H1 (cell line): ENCODE data around the gene NEDD8. TPM values are rescaled to one million over a fixed set of nuclear protein-coding genes. Genes with fewer than 3 reads are reported as not detected.

Experiments used
- CTCF ChIA-PET: fragments of 300-600 bp; sonication (Branson Sonifier 250); formaldehyde crosslinking; loops from one replicate; lab custom pipeline; 2021; ENCODE audit not compliant: partially characterized antibody; lab: Charles Lee
- POLR2A ChIA-PET: fragments of 300-600 bp; sonication (Branson Sonifier 250); formaldehyde crosslinking; loops from one replicate; lab custom pipeline; 2021; ENCODE audit warnings: inconsistent platforms; ENCODE audit not compliant: partially characterized antibody; lab: Charles Lee
- DNase-seq, 2 experiments: peaks; one replicate each; pipeline versions ENCODE4 v3.0.0 to v3.0.0-alpha.2; 2010 to 2022; ENCODE audit warnings: low spot score in 2 of 2, low read depth in 1 of 2, mixed read lengths in 1 of 2
- FAIRE-seq: peaks from 2 replicates; lab custom pipeline; 2011; peaks lifted over from hg19 to GRCh38; lab: Jason Lieb, UNC
- H2AFZ ChIP-seq: 2 replicates; pipeline ENCODE4 v1.8.1; 2012; ENCODE audit warnings: low read length, inconsistent platforms
- H2AK5ac ChIP-seq: 2 replicates; pipeline ENCODE4 v1.6.1; 2013; ENCODE audit warnings: low read depth, low read length
- H2BK120ac ChIP-seq: replicated peaks from 2 replicates; pipeline ENCODE3; 2013; ENCODE audit warnings: low read depth, low read length, inconsistent platforms
- H2BK12ac ChIP-seq: 2 replicates; pipeline ENCODE4 v1.6.1; 2013; ENCODE audit warnings: low read depth, low read length
- H2BK15ac ChIP-seq: 2 replicates; pipeline ENCODE4 v1.6.1; 2013; ENCODE audit warnings: low read length
- H2BK20ac ChIP-seq: 2 replicates; pipeline ENCODE4 v1.6.1; 2013; ENCODE audit warnings: low read length
- H2BK5ac ChIP-seq: 2 replicates; pipeline ENCODE4 v1.6.1; 2013; ENCODE audit warnings: low read depth, low read length
- H3K14ac ChIP-seq: 2 replicates; pipeline ENCODE4 v1.6.1; 2013; ENCODE audit warnings: inconsistent platforms; ENCODE audit not compliant: insufficient read length
- H3K18ac ChIP-seq: 2 replicates; pipeline ENCODE4 v1.6.1; 2013; ENCODE audit warnings: low read length; ENCODE audit errors: extremely low read depth
- H3K23ac ChIP-seq: 2 replicates; pipeline ENCODE4 v1.6.1; 2013; ENCODE audit warnings: inconsistent platforms; ENCODE audit not compliant: insufficient read length
- H3K23me2 ChIP-seq: 2 replicates; pipeline ENCODE4 v1.6.1; 2013; ENCODE audit warnings: low read depth, low read length
- H3K27ac ChIP-seq: 2 replicates; pipeline ENCODE4 v1.6.1; 2011; ENCODE audit warnings: low read depth, low read length, inconsistent platforms
- H3K27me3 ChIP-seq, 4 experiments: replicated peaks in 1 of 4; 1 replicate in 1 of 4; 2 replicates in 3 of 4; pipeline versions ENCODE4 v1.6.1 to v1.8.1; 2011 to 2013; ENCODE audit warnings: low read length in 3 of 4, mild to moderate bottlenecking in 3 of 4, inconsistent platforms in 2 of 4, mixed read lengths in 2 of 4, moderate library complexity in 1 of 4; ENCODE audit not compliant: control insufficient read depth in 3 of 4, insufficient read depth in 3 of 4; ENCODE audit errors: extremely low read depth in 1 of 4
- H3K36me3 ChIP-seq, 4 experiments: 2 replicates each; pipeline versions ENCODE4 v1.6.1 to v1.8.1; 2011 to 2013; ENCODE audit warnings: mild to moderate bottlenecking in 4 of 4, low read length in 3 of 4, moderate library complexity in 2 of 4, control low read depth in 1 of 4, inconsistent platforms in 1 of 4; ENCODE audit not compliant: insufficient read depth in 4 of 4, control insufficient read depth in 2 of 4
- H3K4ac ChIP-seq: replicated peaks from 2 replicates; pipeline ENCODE3; 2013; ENCODE audit warnings: low read length, low read depth, mixed read lengths, inconsistent platforms; ENCODE audit not compliant: insufficient read length
- H3K4me1 ChIP-seq, 4 experiments: replicated peaks in 1 of 4; 1 replicate in 1 of 4; 2 replicates in 3 of 4; pipeline versions ENCODE4 v1.6.1 to v1.8.1; 2011 to 2013; ENCODE audit warnings: low read length in 3 of 4, inconsistent platforms in 2 of 4, mixed read lengths in 1 of 4; ENCODE audit not compliant: insufficient read depth in 4 of 4, control insufficient read depth in 3 of 4
- H3K4me2 ChIP-seq, 2 experiments: 2 replicates each; pipeline versions ENCODE4 v1.6.1 to v1.8.1; 2011 to 2013; ENCODE audit warnings: low read depth in 2 of 2, low read length in 2 of 2, control low read depth in 1 of 2, inconsistent platforms in 1 of 2, mild to moderate bottlenecking in 1 of 2; ENCODE audit not compliant: insufficient read depth in 1 of 2
- H3K4me3 ChIP-seq, 4 experiments: fragments of 200-600, 300-600 bp in 1 of 4; sonication (generic), shearing (Covaris generic), sonication (Bioruptor Twin) in 1 of 4; 2 replicates each; pipeline versions ENCODE4 v1.5.1 to v1.8.1; 2011 to 2016; ENCODE audit warnings: low read length in 4 of 4, low read depth in 3 of 4, control low read depth in 2 of 4, inconsistent platforms in 2 of 4, mild to moderate bottlenecking in 2 of 4, mixed read lengths in 1 of 4, moderate library complexity in 1 of 4; ENCODE audit not compliant: insufficient read depth in 2 of 4; ENCODE audit errors: extremely low read depth in 1 of 4
- H3K56ac ChIP-seq: replicated peaks from 2 replicates; pipeline ENCODE3; 2013; ENCODE audit warnings: low read depth, mild to moderate bottlenecking, mixed read lengths, low read length, inconsistent platforms; ENCODE audit not compliant: insufficient read length
- H3K79me1 ChIP-seq: 2 replicates; pipeline ENCODE4 v1.6.1; 2013; ENCODE audit warnings: low read depth, low read length, control low read depth
- H3K79me2 ChIP-seq, 2 experiments: 2 replicates each; pipeline versions ENCODE4 v1.6.1 to v1.8.1; 2012 to 2013; ENCODE audit warnings: low read length in 2 of 2, mild to moderate bottlenecking in 2 of 2, inconsistent platforms in 1 of 2; ENCODE audit not compliant: insufficient read depth in 2 of 2, control insufficient read depth in 1 of 2
- H3K9ac ChIP-seq, 4 experiments: replicated peaks in 1 of 4; 1 replicate in 1 of 4; 2 replicates in 3 of 4; pipeline versions ENCODE4 v1.6.1 to v1.8.1; 2011 to 2013; ENCODE audit warnings: low read depth in 3 of 4, low read length in 3 of 4, control low read depth in 2 of 4, mild to moderate bottlenecking in 2 of 4, moderate library complexity in 2 of 4, inconsistent platforms in 1 of 4; ENCODE audit errors: extremely low read depth in 1 of 4
- H3K9me3 ChIP-seq, 2 experiments: 2 replicates each; pipeline versions ENCODE4 v1.6.1 to v1.8.1; 2012 to 2013; ENCODE audit warnings: mild to moderate bottlenecking in 2 of 2, moderate library complexity in 2 of 2, control low read depth in 1 of 2, inconsistent platforms in 1 of 2, low read depth in 1 of 2, low read length in 1 of 2, mixed read lengths in 1 of 2; ENCODE audit not compliant: insufficient read depth in 2 of 2
- H4K20me1 ChIP-seq, 2 experiments: replicated peaks in 1 of 2; 2 replicates each; pipeline versions ENCODE3 to v1.8.1; 2011 to 2013; ENCODE audit warnings: inconsistent platforms in 2 of 2, low read length in 2 of 2, mild to moderate bottlenecking in 1 of 2; ENCODE audit not compliant: insufficient read depth in 2 of 2, control insufficient read depth in 1 of 2
- H4K5ac ChIP-seq: 2 replicates; pipeline ENCODE4 v1.6.1; 2013; ENCODE audit warnings: low read length, low read depth, mixed read lengths, inconsistent platforms; ENCODE audit not compliant: insufficient read length
- H4K8ac ChIP-seq: 2 replicates; pipeline ENCODE4 v1.8.0; 2013; ENCODE audit warnings: mild to moderate bottlenecking, moderate library complexity, low read length, inconsistent platforms; ENCODE audit not compliant: insufficient read depth; ENCODE audit errors: extremely low read depth
- H4K91ac ChIP-seq: replicated peaks from 2 replicates; pipeline ENCODE3; 2013; ENCODE audit warnings: low read length, mixed read lengths, inconsistent platforms; ENCODE audit not compliant: insufficient read length
- GABPA ChIP-seq: IDR thresholded peaks from 2 replicates; pipeline ENCODE4 v1.6.1; 2011; ENCODE audit warnings: mild to moderate bottlenecking, low read length, moderate library complexity, borderline replicate concordance; ENCODE audit not compliant: insufficient read depth
- POLR2A ChIP-seq, 2 experiments: IDR thresholded peaks; 1 replicate in 1 of 2; 2 replicates in 1 of 2; pipeline ENCODE4 v1.6.1; 2011; ENCODE audit warnings: low read depth in 2 of 2, low read length in 2 of 2, mild to moderate bottlenecking in 2 of 2; ENCODE audit errors: control extremely low read depth in 1 of 2
- WGBS, 2 experiments: shearing (Covaris generic) in 1 of 2; methylation state at CpG; one replicate each; pipeline versions ENCODE4 v1.1.6 to v1.1.7; 2013 to 2015; ENCODE audit warnings: low lambda C conversion rate in 2 of 2, mixed read lengths in 2 of 2, inconsistent platforms in 1 of 2, low coverage in 1 of 2, missing lambda C conversion rate in 1 of 2; ENCODE audit not compliant: insufficient replicate concordance in 2 of 2, insufficient coverage in 1 of 2, insufficient read length in 1 of 2; ENCODE audit errors: extremely low coverage in 1 of 2, missing lambda C conversion rate in 1 of 2; 5-methylcytosine and 5-hydroxymethylcytosine counted together
- polyA plus RNA-seq, 7 experiments: library from polyadenylated mRNA; depleted of rRNA in 3 of 7; stranded (reverse) in 5 of 7; unstranded in 2 of 7; fragments of >200 nt in 5 of 7; fragments of 200-250 nt in 2 of 7; gene quantifications; 1 replicate in 5 of 7; 2 replicates in 1 of 7; 4 replicates in 1 of 7; pipeline versions ENCODE4 v1.2.1 to v1.2.3, GENCODE V29; 2011 to 2013; ENCODE audit warnings: missing spikeins in 2 of 7, mixed read lengths in 2 of 7
- total RNA-seq: library from RNA; stranded (reverse); fragmentation: NEBNext Ultra II Directional; extraction: Animal tissue kit (Norgen Biotek cat#: 25700); gene quantifications from 2 replicates; pipeline ENCODE4 v1.2.1, GENCODE V29; 2021

NEDD8 gene
- total and polyA plus RNA-seq, 2 of the 8 experiments (the other 6 are each of a cell fraction or from before 2014, with no cell fraction given), result 253 to 317 TPM

GRCh38 chr14:24240110-24240918, 8.1 kb upstream of the NEDD8 start:
- no peak overlapping the region for H2BK20ac ChIP-seq
- H2BK15ac ChIP-seq, result no peak overlapping the region
- H4K20me1 ChIP-seq, result peaks cover 3 to 14% of the 10 kb centered on the region in 2 experiments
- DNase-seq (no peak), FAIRE-seq (no peak)
- peaks cover 8% of the 10 kb centered on the region; the same call in 1 of the 2 replicates for H3K23me2 ChIP-seq
- TF ChIP-seq GABPA (no peak), POLR2A (IDR thresholded peaks at IDR 0.05; ENCODE audit: control extremely low read depth in 1 of 2, low read depth in 2 of 2, low read length in 2 of 2) (0 out of 3 replicates have a peak, but pooled peaks of 1 of the 2 experiments have one; percentile 10)
- peaks cover 19 to 54% (median 46%) of the 10 kb centered on the region in 4 experiments for H3K36me3 ChIP-seq
- H3K27ac ChIP-seq, result no peak overlapping the region
- H3K18ac ChIP-seq, result no peak overlapping the region
- H3K79me2 ChIP-seq, result no peaks in the 10 kb centered on the region; a peak in 2 of 4 replicates
- H2AFZ ChIP-seq, result no peak overlapping the region
- H3K4me3 ChIP-seq, result no peak overlapping the region
- WGBS, 2 experiments, result 91% methylated on average over 9 of the region's 9 CpGs; no CpG with 5 or more reads in 1 of the 2 experiments
- H4K8ac ChIP-seq, result no peak overlapping the region
- no peak overlapping the region for H2BK5ac ChIP-seq
- H3K27me3 ChIP-seq, result no peaks in the 10 kb centered on the region; a peak in 1 of 7 replicates
- H3K4ac ChIP-seq, result no peak overlapping the region
- H4K5ac ChIP-seq, result no peak overlapping the region
- no peak overlapping the region for H2AK5ac ChIP-seq
- H3K9ac ChIP-seq, result no peak overlapping the region; a peak in 1 of 7 replicates
- POLR2A ChIA-PET, result interaction anchor here (1.0 to 5.1 kb wide), 12 partner anchors 9 to 70 kb away, joined by 3 to 50 read pairs (median 8); partner anchors contain the start of genes CIDEB, DHRS1, LTB4R and LTB4R2
- no peak overlapping the region for H4K91ac ChIP-seq
- no peak overlapping the region for H3K14ac ChIP-seq
- H3K9me3 ChIP-seq, result no peaks in the 10 kb centered on the region
- no peak overlapping the region for H2BK12ac ChIP-seq
- H3K79me1 ChIP-seq, result no peaks in the 10 kb centered on the region; the same call in 1 of the 2 replicates
- no peak overlapping the region for H3K23ac ChIP-seq
- H3K4me1 ChIP-seq, result peaks cover 0 to 5% (median 2%) of the 10 kb centered on the region in 4 experiments; a peak in 4 of 7 replicates
- no peak overlapping the region for H2BK120ac ChIP-seq
- no peak overlapping the region for H3K56ac ChIP-seq
- CTCF ChIA-PET, result interaction anchor here (1.0 to 9.4 kb wide), 7 partner anchors 12 to 681 kb away, joined by 3 to 163 read pairs (median 17); partner anchors contain the start of genes CIDEB, DHRS1, MDP1 and NOP9
- H3K4me2 ChIP-seq, result no peak overlapping the region; a peak in 1 of 4 replicates
